ENCODE data around the gene VAMP4.

DNA sequence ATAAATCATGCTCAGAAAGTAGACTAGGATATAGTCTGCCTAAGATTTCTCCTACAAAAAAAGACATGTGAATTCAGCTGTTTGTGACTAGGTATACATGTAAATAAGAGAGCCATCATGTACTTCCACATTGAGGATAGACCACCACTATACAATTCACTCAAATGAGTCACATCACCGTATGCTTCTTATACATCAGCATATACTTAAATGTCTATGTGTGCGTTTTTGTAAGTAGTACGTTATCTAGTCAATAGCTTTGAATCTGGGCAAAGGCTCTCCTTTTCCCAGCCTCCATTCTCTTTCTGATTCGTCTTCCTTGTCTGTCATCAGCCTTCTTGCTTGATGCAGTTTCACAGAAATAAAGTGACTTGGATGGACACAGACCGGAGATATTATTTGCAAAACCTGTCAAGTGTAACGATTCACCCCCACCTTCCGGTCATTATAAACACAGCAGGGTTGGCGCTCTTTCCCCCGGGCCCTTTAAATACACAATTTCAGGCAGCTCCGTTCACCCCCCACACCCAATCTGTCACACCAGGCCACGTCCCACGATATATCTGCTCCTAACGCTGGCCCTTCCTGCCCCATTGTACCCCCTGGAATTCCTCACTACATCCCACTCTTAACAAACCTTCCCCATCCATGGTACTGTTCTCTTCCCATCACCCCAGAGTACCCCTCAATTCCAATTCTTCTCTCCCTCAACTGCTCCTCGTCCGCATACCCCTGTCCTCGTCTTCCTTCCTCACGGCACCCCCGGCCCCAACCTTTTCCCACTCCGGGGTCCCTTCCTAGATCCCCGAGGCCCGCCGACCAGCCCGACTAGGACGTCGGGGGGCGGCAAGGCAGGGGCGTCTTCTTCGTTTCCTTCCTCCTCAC, 636 bp downstream of the VAMP4 start:
- TF ChIP-seq, protein P1, sequence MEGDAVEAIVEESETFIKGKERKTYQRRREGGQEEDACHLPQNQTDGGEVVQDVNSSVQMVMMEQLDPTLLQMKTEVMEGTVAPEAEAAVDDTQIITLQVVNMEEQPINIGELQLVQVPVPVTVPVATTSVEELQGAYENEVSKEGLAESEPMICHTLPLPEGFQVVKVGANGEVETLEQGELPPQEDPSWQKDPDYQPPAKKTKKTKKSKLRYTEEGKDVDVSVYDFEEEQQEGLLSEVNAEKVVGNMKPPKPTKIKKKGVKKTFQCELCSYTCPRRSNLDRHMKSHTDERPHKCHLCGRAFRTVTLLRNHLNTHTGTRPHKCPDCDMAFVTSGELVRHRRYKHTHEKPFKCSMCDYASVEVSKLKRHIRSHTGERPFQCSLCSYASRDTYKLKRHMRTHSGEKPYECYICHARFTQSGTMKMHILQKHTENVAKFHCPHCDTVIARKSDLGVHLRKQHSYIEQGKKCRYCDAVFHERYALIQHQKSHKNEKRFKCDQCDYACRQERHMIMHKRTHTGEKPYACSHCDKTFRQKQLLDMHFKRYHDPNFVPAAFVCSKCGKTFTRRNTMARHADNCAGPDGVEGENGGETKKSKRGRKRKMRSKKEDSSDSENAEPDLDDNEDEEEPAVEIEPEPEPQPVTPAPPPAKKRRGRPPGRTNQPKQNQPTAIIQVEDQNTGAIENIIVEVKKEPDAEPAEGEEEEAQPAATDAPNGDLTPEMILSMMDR (IDR thresholded peaks at IDR 0.05; ENCODE audit: insufficient read depth, low read depth, low read length) = no peak
- TF ChIP-seq EZH2 (IDR thresholded peaks at IDR 0.05; ENCODE audit: insufficient read depth, low read length) = no peak
